A549 (cell line): ENCODE measurements around the gene KCNV2. TPM values are rescaled to one million over a fixed set of nuclear protein-coding genes. Genes with fewer than 3 reads are reported as not detected.

Source experiments
- ATAC-seq, 2 experiments: fragments of 200-7000 bp in 1 of 2; fragments of >200 bp in 1 of 2; cut with Nextera tagmentation in 1 of 2; cut with Tn5 transposase in 1 of 2; 3 replicates each; pipeline versions ENCODE4 v1.8.0 to v1.9.1; 2018 to 2020; ENCODE audit warnings: mild to moderate bottlenecking in 1 of 2, moderate library complexity in 1 of 2
- CTCF ChIA-PET: fragments of 300-600 bp; sonication (Branson Sonifier 250); formaldehyde crosslinking; extraction: SDS; loops from one replicate; lab custom pipeline; 2021; ENCODE audit warnings: antibody characterized with exemption, inconsistent platforms; lab: Yijun Ruan, JAX
- POLR2A ChIA-PET: fragments of 350-600 bp; formaldehyde crosslinking; extraction: SDS; loops from one replicate; lab custom pipeline; 2021; ENCODE audit warnings: antibody characterized with exemption, inconsistent platforms; lab: Yijun Ruan, JAX
- DNase-seq, 2 experiments: peaks; one replicate each; pipeline versions ENCODE4 v3.0.0 to v3.0.0-alpha.2; 2011 to 2016; ENCODE audit warnings: low read depth in 1 of 2, low spot score in 1 of 2
- FAIRE-seq: peaks from 2 replicates; lab custom pipeline; 2011; peaks lifted over from hg19 to GRCh38; lab: Jason Lieb, UNC
- H3K27ac ChIP-seq, 2 experiments: fragments of >200 bp; sonication (Bioruptor Twin); formaldehyde crosslinking; 3 replicates each; pipeline ENCODE4 v1.5.1; 2016 to 2017
- H3K4me1 ChIP-seq: fragments of >200 bp; sonication (Bioruptor Twin); formaldehyde crosslinking; 3 replicates; pipeline ENCODE4 v1.6.1; 2016
- H3K4me2 ChIP-seq: fragments of >200 bp; sonication (Bioruptor Twin); formaldehyde crosslinking; 3 replicates; pipeline ENCODE4 v1.6.1; 2016
- H3K4me3 ChIP-seq: fragments of >200 bp; sonication (Bioruptor Twin); formaldehyde crosslinking; 3 replicates; pipeline ENCODE4 v1.5.1; 2016
- H3K9me3 ChIP-seq: fragments of >200 bp; sonication (Bioruptor Twin); formaldehyde crosslinking; 3 replicates; pipeline ENCODE4 v1.6.1; 2016
- FOSL2 ChIP-seq, 2 experiments: fragments of 450-650 bp in 1 of 2; fragments of >200 bp in 1 of 2; sonication (Bioruptor Twin) in 1 of 2; formaldehyde crosslinking; IDR thresholded peaks; 2 replicates each; pipeline versions ENCODE4 v1.5.0 to v1.6.1; 2016 to 2020; ENCODE audit warnings: mild to moderate bottlenecking in 1 of 2, moderate library complexity in 1 of 2
- FOXS1 ChIP-seq: fragments of 250-450 bp; sonication (Bioruptor Pico); IDR thresholded peaks from 2 replicates; pipeline ENCODE4 v1.5.0; 2020; ENCODE audit warnings: mild to moderate bottlenecking, moderate library complexity
- JUNB ChIP-seq: fragments of >200 bp; sonication (Bioruptor Twin); formaldehyde crosslinking; IDR thresholded peaks from 2 replicates; pipeline ENCODE4 v1.6.1; 2016
- KDM1A ChIP-seq: fragments of 200-600 bp; sonication (generic); IDR thresholded peaks from 2 replicates; pipeline ENCODE4 v1.6.1; 2016; ENCODE audit warnings: low read depth, mild to moderate bottlenecking
- KDM5A ChIP-seq: fragments of 200-600 bp; sonication (generic); IDR thresholded peaks from 2 replicates; pipeline ENCODE4 v1.6.1; 2016; ENCODE audit warnings: antibody characterized with exemption, mild to moderate bottlenecking
- MYC ChIP-seq: IDR thresholded peaks from 2 replicates; pipeline ENCODE4 v1.6.1; 2012; ENCODE audit warnings: mild to moderate bottlenecking, inconsistent platforms, low read length, improper control_type of control experiment, borderline replicate concordance
- NPAS2 ChIP-seq: fragments of 250-450 bp; sonication (Bioruptor Pico); IDR thresholded peaks from 2 replicates; pipeline ENCODE4 v1.8.0; 2022; ENCODE audit warnings: mild to moderate bottlenecking, moderate library complexity, borderline replicate concordance
- PHF8 ChIP-seq: fragments of 200-600 bp; sonication (generic); IDR thresholded peaks from 2 replicates; pipeline ENCODE4 v1.6.1; 2016; ENCODE audit warnings: low read depth, mild to moderate bottlenecking, antibody characterized with exemption, moderate library complexity, borderline replicate concordance
- RCOR1 ChIP-seq: fragments of 150-350 bp; IDR thresholded peaks from 2 replicates; pipeline ENCODE4 v1.6.1; 2014; ENCODE audit warnings: antibody characterized with exemption, low read length, low read depth
- SREBF2 ChIP-seq: fragments of 450-650 bp; IDR thresholded peaks from 2 replicates; pipeline ENCODE4 v1.6.1; 2014; ENCODE audit warnings: mild to moderate bottlenecking, moderate library complexity
- TFCP2L1 ChIP-seq: fragments of 250-450 bp; sonication (Bioruptor Pico); IDR thresholded peaks from 2 replicates; pipeline ENCODE4 v1.5.0; 2021; ENCODE audit warnings: mild to moderate bottlenecking
- TP53 ChIP-seq: fragments of 250-450 bp; sonication (Bioruptor Pico); IDR thresholded peaks from 2 replicates; pipeline ENCODE4 v1.5.0; 2021; ENCODE audit warnings: mild to moderate bottlenecking, moderate library complexity
- ZC3H11A ChIP-seq: fragments of 450-650 bp; IDR thresholded peaks from 2 replicates; pipeline ENCODE4 v1.6.1; 2014; ENCODE audit warnings: antibody characterized with exemption, mild to moderate bottlenecking
- WGBS: methylation state at CpG from one replicate; pipeline ENCODE4 v1.1.6; 2017; ENCODE audit errors: missing lambda C conversion rate; 5-methylcytosine and 5-hydroxymethylcytosine counted together
- polyA plus RNA-seq, 4 experiments: library from polyadenylated mRNA; depleted of rRNA in 3 of 4; stranded (reverse); fragments of >200 nt; fragmentation: RNase III in 1 of 4; extraction: RNeasy Plus Mini Kit Qiagen cat#74134 plus additional on column Dnase treatment in 1 of 4; gene quantifications; 2 replicates in 3 of 4; 3 replicates in 1 of 4; pipeline ENCODE4 v1.2.3, GENCODE V29; 2011 to 2017
- TF ChIP-seq, protein P1 (sequence below): fragments of 250-450 bp; sonication (Bioruptor Pico); IDR thresholded peaks from 2 replicates; pipeline ENCODE4 v1.5.0; 2020; ENCODE audit warnings: low read depth, mild to moderate bottlenecking, moderate library complexity
- TF ChIP-seq, protein P2 (sequence below): fragments of 150-350 bp; IDR thresholded peaks from 2 replicates; pipeline ENCODE4 v1.6.1; 2014; ENCODE audit warnings: low read depth, mild to moderate bottlenecking, low read length
- TF ChIP-seq, protein P3 (sequence below): fragments of 450-650 bp; IDR thresholded peaks from 2 replicates; pipeline ENCODE4 v1.6.1; 2014; ENCODE audit warnings: antibody characterized with exemption
- TF ChIP-seq, protein P4 (sequence below): IDR thresholded peaks from 2 replicates; pipeline ENCODE4 v1.6.1; 2012; ENCODE audit warnings: low read depth, borderline replicate concordance
- TF ChIP-seq, protein P5 (sequence below): IDR thresholded peaks from 2 replicates; pipeline ENCODE4 v1.6.1; 2012

KCNV2 gene
- polyA plus RNA-seq, 2 of the 4 experiments (the other 2 are of a cell fraction): not detected

DNA sequence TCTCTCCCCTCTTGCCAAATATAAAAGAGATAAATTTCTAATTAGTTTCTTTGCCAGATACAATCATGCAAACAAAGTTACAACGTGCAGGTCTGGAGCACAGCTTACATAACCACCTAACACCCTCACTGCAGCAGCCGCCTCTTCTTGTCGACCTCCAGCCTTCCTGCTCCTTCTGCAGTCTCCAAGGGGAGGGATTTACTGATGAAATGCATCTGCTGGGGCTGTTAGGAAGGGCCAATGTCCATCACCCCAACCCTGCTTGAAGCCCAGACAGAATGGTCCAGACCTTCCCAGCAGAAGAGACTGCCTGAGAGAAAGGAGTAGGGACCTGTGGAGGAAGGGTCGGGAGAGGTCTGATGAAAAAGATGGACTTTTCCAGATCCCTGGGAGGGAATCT, 15.2 kb downstream of the KCNV2 start:
- H3K27ac ChIP-seq: no peak overlapping the region
- ChIA-PET CTCF (no interaction called here), POLR2A (no interaction called here)
- DNase-seq (no peak), FAIRE-seq (no peak), ATAC-seq (no peak)
- H3K4me1 ChIP-seq: peaks cover 21% of the 10 kb centered on the region
- no peak for TF ChIP-seq TP53 (CRISPR knock-in tag)
- TF ChIP-seq MYC: no peak
- no peak for TF ChIP-seq FOXS1 (CRISPR knock-in tag)
- TF ChIP-seq, protein P1, sequence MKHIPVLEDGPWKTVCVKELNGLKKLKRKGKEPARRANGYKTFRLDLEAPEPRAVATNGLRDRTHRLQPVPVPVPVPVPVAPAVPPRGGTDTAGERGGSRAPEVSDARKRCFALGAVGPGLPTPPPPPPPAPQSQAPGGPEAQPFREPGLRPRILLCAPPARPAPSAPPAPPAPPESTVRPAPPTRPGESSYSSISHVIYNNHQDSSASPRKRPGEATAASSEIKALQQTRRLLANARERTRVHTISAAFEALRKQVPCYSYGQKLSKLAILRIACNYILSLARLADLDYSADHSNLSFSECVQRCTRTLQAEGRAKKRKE (CRISPR knock-in tag): no peak
- no peak for TF ChIP-seq PHF8
- no peak for TF ChIP-seq NPAS2
- TF ChIP-seq, protein P2, sequence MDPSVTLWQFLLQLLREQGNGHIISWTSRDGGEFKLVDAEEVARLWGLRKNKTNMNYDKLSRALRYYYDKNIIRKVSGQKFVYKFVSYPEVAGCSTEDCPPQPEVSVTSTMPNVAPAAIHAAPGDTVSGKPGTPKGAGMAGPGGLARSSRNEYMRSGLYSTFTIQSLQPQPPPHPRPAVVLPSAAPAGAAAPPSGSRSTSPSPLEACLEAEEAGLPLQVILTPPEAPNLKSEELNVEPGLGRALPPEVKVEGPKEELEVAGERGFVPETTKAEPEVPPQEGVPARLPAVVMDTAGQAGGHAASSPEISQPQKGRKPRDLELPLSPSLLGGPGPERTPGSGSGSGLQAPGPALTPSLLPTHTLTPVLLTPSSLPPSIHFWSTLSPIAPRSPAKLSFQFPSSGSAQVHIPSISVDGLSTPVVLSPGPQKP: no peak
- no peak for TF ChIP-seq TFCP2L1 (CRISPR knock-in tag)
- no peak for TF ChIP-seq SREBF2
- TF ChIP-seq ZC3H11A: no peak
- no peak for TF ChIP-seq KDM1A
- no peaks in the 10 kb centered on the region for H3K9me3 ChIP-seq
- H3K4me2 ChIP-seq: no peak overlapping the region
- no peak overlapping the region for H3K4me3 ChIP-seq
- WGBS: 85% methylated on average over 4 of the region's 4 CpGs

DNA sequence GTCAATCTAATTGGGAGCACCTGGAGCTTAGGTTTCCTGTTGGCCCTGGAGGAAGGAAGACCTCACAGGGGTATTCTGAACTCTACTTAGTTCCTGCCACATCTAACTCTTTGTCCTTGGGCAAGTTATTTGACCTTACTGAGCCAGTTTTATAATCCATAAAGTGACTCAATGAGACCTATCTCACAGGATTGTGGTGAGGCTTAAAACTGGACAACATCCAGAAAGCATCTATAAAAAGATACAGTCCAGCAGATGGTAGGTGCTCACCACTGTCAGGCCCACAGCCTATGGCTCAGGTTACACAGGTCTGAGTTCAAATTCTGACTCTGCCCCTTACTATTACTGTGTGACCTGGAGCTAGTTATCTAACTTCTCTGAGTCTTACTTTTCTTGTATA, 23.3 kb downstream of the KCNV2 start:
- POLR2A ChIA-PET: no interaction called here

More for the DNA sequence above, 23.3 kb downstream of the KCNV2 start:
- H3K9me3 ChIP-seq: no peaks in the 10 kb centered on the region
- no peak for TF ChIP-seq FOSL2 (IDR thresholded peaks at IDR 0.05)
- no peak for TF ChIP-seq FOSL2 (CRISPR knock-in tag; IDR thresholded peaks at IDR 0.05)
- no peak for TF ChIP-seq RCOR1
- TF ChIP-seq, protein P2: no peak
- TF ChIP-seq KDM5A: no peak
- TF ChIP-seq SREBF2: no peak
- no peak for TF ChIP-seq JUNB
- no peak for TF ChIP-seq TP53 (CRISPR knock-in tag)
- TF ChIP-seq, protein P3, sequence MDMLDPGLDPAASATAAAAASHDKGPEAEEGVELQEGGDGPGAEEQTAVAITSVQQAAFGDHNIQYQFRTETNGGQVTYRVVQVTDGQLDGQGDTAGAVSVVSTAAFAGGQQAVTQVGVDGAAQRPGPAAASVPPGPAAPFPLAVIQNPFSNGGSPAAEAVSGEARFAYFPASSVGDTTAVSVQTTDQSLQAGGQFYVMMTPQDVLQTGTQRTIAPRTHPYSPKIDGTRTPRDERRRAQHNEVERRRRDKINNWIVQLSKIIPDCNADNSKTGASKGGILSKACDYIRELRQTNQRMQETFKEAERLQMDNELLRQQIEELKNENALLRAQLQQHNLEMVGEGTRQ: no peak
- TF ChIP-seq, protein P4, sequence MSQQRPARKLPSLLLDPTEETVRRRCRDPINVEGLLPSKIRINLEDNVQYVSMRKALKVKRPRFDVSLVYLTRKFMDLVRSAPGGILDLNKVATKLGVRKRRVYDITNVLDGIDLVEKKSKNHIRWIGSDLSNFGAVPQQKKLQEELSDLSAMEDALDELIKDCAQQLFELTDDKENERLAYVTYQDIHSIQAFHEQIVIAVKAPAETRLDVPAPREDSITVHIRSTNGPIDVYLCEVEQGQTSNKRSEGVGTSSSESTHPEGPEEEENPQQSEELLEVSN: no peak
- TF ChIP-seq, protein P5, sequence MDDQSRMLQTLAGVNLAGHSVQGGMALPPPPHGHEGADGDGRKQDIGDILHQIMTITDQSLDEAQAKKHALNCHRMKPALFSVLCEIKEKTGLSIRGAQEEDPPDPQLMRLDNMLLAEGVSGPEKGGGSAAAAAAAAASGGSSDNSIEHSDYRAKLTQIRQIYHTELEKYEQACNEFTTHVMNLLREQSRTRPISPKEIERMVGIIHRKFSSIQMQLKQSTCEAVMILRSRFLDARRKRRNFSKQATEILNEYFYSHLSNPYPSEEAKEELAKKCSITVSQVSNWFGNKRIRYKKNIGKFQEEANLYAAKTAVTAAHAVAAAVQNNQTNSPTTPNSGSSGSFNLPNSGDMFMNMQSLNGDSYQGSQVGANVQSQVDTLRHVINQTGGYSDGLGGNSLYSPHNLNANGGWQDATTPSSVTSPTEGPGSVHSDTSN: no peak
- TF ChIP-seq KDM1A: no peak
- no peaks in the 10 kb centered on the region for H3K4me1 ChIP-seq
- DNase-seq: no peak
- H3K4me3 ChIP-seq: no peak overlapping the region
- CTCF ChIA-PET: interaction anchor here (1.1 to 2.1 kb wide), 5 partner anchors 8 to 504 kb away, joined by 3 to 6 read pairs (median 4); no protein-coding TSS in a partner anchor
- no peak for FAIRE-seq
- H3K4me2 ChIP-seq: no peak overlapping the region
- no peak overlapping the region for H3K27ac ChIP-seq
- no peak for ATAC-seq
